Kidney capillary endothelial cell (primary cell): Measurements from ENCODE around the gene CHD6.

Source experiments
- DNase-seq: peaks from one replicate; pipeline ENCODE4 v3.0.0-alpha.2; 2018; ENCODE audit warnings: low spot score

Gene CHD6

GRCh38 chr20:41587523-41587922 lies 30.7 kb downstream of the CHD6 start:
- no peak for DNase-seq

GRCh38 chr20:41586772-41587171 lies 31.4 kb downstream of the CHD6 start:
- DNase-seq: no peak

GRCh38 chr20:41580350-41580749 lies 37.8 kb downstream of the CHD6 start:
- no peak for DNase-seq

- DNase-seq: no peak
Measured at GRCh38 chr20:41577129-41578009, 40.8 kb downstream of the CHD6 start.

GRCh38 chr20:41575412-41575811 lies 42.8 kb downstream of the CHD6 start:
- DNase-seq: no peak

GRCh38 chr20:41574802-41575389 lies 43.3 kb downstream of the CHD6 start:
- no peak for DNase-seq

- no peak for DNase-seq
Measured at GRCh38 chr20:41573955-41574354, 44.2 kb downstream of the CHD6 start.

- DNase-seq: no peak
Measured at GRCh38 chr20:41572010-41572572, 46.1 kb downstream of the CHD6 start.

- DNase-seq: no peak
Measured at GRCh38 chr20:41571006-41571405, 47.2 kb downstream of the CHD6 start.

GRCh38 chr20:41570557-41570956 lies 47.6 kb downstream of the CHD6 start:
- no peak for DNase-seq

GRCh38 chr20:41567615-41568014 lies 50.6 kb downstream of the CHD6 start:
- DNase-seq: no peak

- no peak for DNase-seq
Measured at GRCh38 chr20:41566896-41567527, 51.2 kb downstream of the CHD6 start.

GRCh38 chr20:41563087-41563486 lies 55.1 kb downstream of the CHD6 start:
- DNase-seq: no peak

GRCh38 chr20:41560970-41561369 lies 57.2 kb downstream of the CHD6 start:
- DNase-seq: no peak

GRCh38 chr20:41559658-41560057 lies 58.5 kb downstream of the CHD6 start:
- DNase-seq: no peak

- DNase-seq: no peak
Measured at GRCh38 chr20:41553142-41553879, 64.9 kb downstream of the CHD6 start.

GRCh38 chr20:41552295-41553068 lies 65.7 kb downstream of the CHD6 start:
- no peak for DNase-seq

- no peak for DNase-seq
Measured at GRCh38 chr20:41551011-41551705, 67.0 kb downstream of the CHD6 start.

GRCh38 chr20:41547221-41547620 lies 71.0 kb downstream of the CHD6 start:
- no peak for DNase-seq

GRCh38 chr20:41546535-41546934 lies 71.6 kb downstream of the CHD6 start:
- DNase-seq: no peak

GRCh38 chr20:41544472-41544871 lies 73.7 kb downstream of the CHD6 start:
- DNase-seq: no peak
